ENCODE results near the gene MRPL42. TPM values are rescaled to one million over a fixed set of nuclear protein-coding genes. Genes with fewer than 3 reads are reported as not detected.

MRPL42 gene
- total RNA-seq, 2 donors from 2014 or later: 43.2 to 51.8 TPM

Other genes with a start within 250 kb of the MRPL42 start
- gene NUDT4, start 89.6 kb upstream of the MRPL42 start, total RNA-seq: 100 to 1,000 TPM; 140 to 244 TPM
- 10 to 100 TPM; 72.2 to 92.2 TPM for gene UBE2N, start 25.6 kb upstream of the MRPL42 start, total RNA-seq
- 10 to 100 TPM; 12.0 to 18.4 TPM for gene SOCS2, start 105.2 kb downstream of the MRPL42 start, total RNA-seq
- 10 to 100 TPM; 33.8 to 33.9 TPM for gene CRADD, start 209.9 kb downstream of the MRPL42 start, total RNA-seq